H9 (cell line): ENCODE data around the gene PRKAG1. TPM values are rescaled to one million over a fixed set of nuclear protein-coding genes. Genes with fewer than 3 reads are reported as not detected.

Experiments used
- DNase-seq: peaks from one replicate; pipeline ENCODE4 v3.0.0-alpha.2; 2017
- H2AFZ ChIP-seq: one replicate; pipeline ENCODE4 v1.6.1; 2013; ENCODE audit warnings: mild to moderate bottlenecking, low read length, control low read depth, moderate library complexity
- H2AK5ac ChIP-seq: 2 replicates; pipeline ENCODE4 v1.6.1; 2013; ENCODE audit warnings: low read length, control low read depth, mixed read lengths; ENCODE audit not compliant: insufficient read length
- H2BK120ac ChIP-seq: one replicate; pipeline ENCODE4 v1.6.1; 2013; ENCODE audit warnings: low read depth, mild to moderate bottlenecking, low read length, control low read depth, inconsistent platforms; ENCODE audit not compliant: poor library complexity, severe bottlenecking
- H2BK12ac ChIP-seq: 2 replicates; pipeline ENCODE4 v1.6.1; 2013; ENCODE audit warnings: low read length, control low read depth, mixed read lengths, low read depth; ENCODE audit not compliant: insufficient read length
- H2BK15ac ChIP-seq: 2 replicates; pipeline ENCODE4 v1.6.1; 2013; ENCODE audit warnings: low read depth, low read length, control low read depth
- H2BK20ac ChIP-seq: one replicate; pipeline ENCODE4 v1.6.1; 2013; ENCODE audit warnings: low read depth, mild to moderate bottlenecking, low read length, control low read depth, inconsistent platforms; ENCODE audit not compliant: poor library complexity, severe bottlenecking
- H2BK5ac ChIP-seq: 2 replicates; pipeline ENCODE4 v1.6.1; 2013; ENCODE audit warnings: low read length, control low read depth, mixed read lengths; ENCODE audit not compliant: insufficient read length
- H3K14ac ChIP-seq: 2 replicates; pipeline ENCODE4 v1.6.1; 2013; ENCODE audit warnings: low read length, control low read depth; ENCODE audit not compliant: insufficient read depth
- H3K18ac ChIP-seq: 2 replicates; pipeline ENCODE4 v1.6.1; 2013; ENCODE audit warnings: low read depth, mild to moderate bottlenecking, mixed read lengths, low read length, control low read depth; ENCODE audit not compliant: insufficient read length
- H3K23ac ChIP-seq: 2 replicates; pipeline ENCODE4 v1.6.1; 2013; ENCODE audit warnings: low read length, control low read depth, mixed read lengths, low read depth; ENCODE audit not compliant: insufficient read length
- H3K23me2 ChIP-seq: 2 replicates; pipeline ENCODE4 v1.6.1; 2013; ENCODE audit warnings: low read depth, mild to moderate bottlenecking, mixed read lengths, low read length, control low read depth; ENCODE audit not compliant: insufficient read length, poor library complexity, severe bottlenecking
- H3K27ac ChIP-seq: 2 replicates; pipeline ENCODE4 v1.5.1; 2013; ENCODE audit warnings: low read length, control low read depth, mixed read lengths, low read depth; ENCODE audit not compliant: insufficient read length
- H3K27me3 ChIP-seq: 2 replicates; pipeline ENCODE4 v1.6.1; 2013; ENCODE audit warnings: low read length, control low read depth, inconsistent platforms; ENCODE audit not compliant: insufficient read depth
- H3K4ac ChIP-seq: 2 replicates; pipeline ENCODE4 v1.6.1; 2013; ENCODE audit warnings: low read depth, mild to moderate bottlenecking, control low read depth, inconsistent platforms, low read length, moderate library complexity
- H3K4me1 ChIP-seq: 2 replicates; pipeline ENCODE4 v1.6.1; 2013; ENCODE audit warnings: low read length, control low read depth, inconsistent platforms; ENCODE audit not compliant: insufficient read depth
- H3K4me2 ChIP-seq: 2 replicates; pipeline ENCODE4 v1.6.1; 2013; ENCODE audit warnings: low read length, control low read depth, mixed read lengths; ENCODE audit not compliant: insufficient read length, insufficient read depth
- H3K56ac ChIP-seq: 2 replicates; pipeline ENCODE4 v1.6.1; 2013; ENCODE audit warnings: low read depth, mild to moderate bottlenecking, mixed read lengths, low read length, control low read depth; ENCODE audit not compliant: insufficient read length
- H3K79me1 ChIP-seq: 2 replicates; pipeline ENCODE4 v1.6.1; 2013; ENCODE audit warnings: low read depth, mild to moderate bottlenecking, moderate library complexity, low read length, control low read depth, inconsistent platforms; ENCODE audit not compliant: insufficient read depth, poor library complexity, severe bottlenecking
- H3K79me2 ChIP-seq: 2 replicates; pipeline ENCODE4 v1.6.1; 2013; ENCODE audit warnings: low read length, control low read depth, inconsistent platforms; ENCODE audit not compliant: insufficient read depth
- H3K9ac ChIP-seq: 2 replicates; pipeline ENCODE4 v1.6.1; 2013; ENCODE audit warnings: low read length, control low read depth, mixed read lengths; ENCODE audit not compliant: insufficient read length; ENCODE audit errors: extremely low read depth
- H3K9me3 ChIP-seq: one replicate; pipeline ENCODE4 v1.6.1; 2013; ENCODE audit warnings: low read depth, low read length, inconsistent platforms; ENCODE audit not compliant: control insufficient read depth
- H3T11ph ChIP-seq: one replicate; pipeline ENCODE4 v1.6.1; 2013; ENCODE audit warnings: mild to moderate bottlenecking, low read length, control low read depth, inconsistent platforms
- H4K20me1 ChIP-seq: one replicate; pipeline ENCODE4 v1.6.1; 2013; ENCODE audit not compliant: control insufficient read depth, insufficient read length, insufficient read depth
- H4K5ac ChIP-seq: 2 replicates; pipeline ENCODE4 v1.6.1; 2013; ENCODE audit warnings: low read depth, mild to moderate bottlenecking, mixed read lengths, low read length, control low read depth; ENCODE audit not compliant: insufficient read length
- H4K8ac ChIP-seq: replicated peaks from 2 replicates; pipeline ENCODE4 v1.6.1; 2013; ENCODE audit warnings: low read length, control low read depth, mixed read lengths, low read depth; ENCODE audit not compliant: insufficient read length
- H4K91ac ChIP-seq: 2 replicates; pipeline ENCODE4 v1.6.1; 2013; ENCODE audit warnings: low read depth, mild to moderate bottlenecking, moderate library complexity, mixed read lengths, low read length, control low read depth; ENCODE audit not compliant: insufficient read length
- H3K27ac Mint-ChIP-seq, 3 experiments: 2 replicates in 2 of 3; 3 replicates in 1 of 3; pipeline ENCODE4 v1.8.0; 2020 to 2021; ENCODE audit warnings: mixed read lengths in 3 of 3, mild to moderate bottlenecking in 1 of 3, moderate library complexity in 1 of 3
- H3K27me3 Mint-ChIP-seq: 2 replicates; pipeline ENCODE4 v1.8.0; 2021; ENCODE audit warnings: low read depth, mild to moderate bottlenecking, moderate library complexity, mixed read lengths
- H3K36me3 Mint-ChIP-seq, 3 experiments: 2 replicates in 2 of 3; 3 replicates in 1 of 3; pipeline ENCODE4 v1.8.0; 2020 to 2021; ENCODE audit warnings: low read depth in 3 of 3, mixed read lengths in 3 of 3; ENCODE audit not compliant: insufficient read depth in 1 of 3
- H3K4me1 Mint-ChIP-seq, 2 experiments: 2 replicates each; pipeline ENCODE4 v1.8.0; 2020; ENCODE audit warnings: mixed read lengths in 2 of 2
- H3K4me3 Mint-ChIP-seq, 2 experiments: 2 replicates in 1 of 2; 3 replicates in 1 of 2; pipeline ENCODE4 v1.8.0; 2020 to 2021; ENCODE audit warnings: mild to moderate bottlenecking in 2 of 2, mixed read lengths in 2 of 2, moderate library complexity in 1 of 2
- H3K9me3 Mint-ChIP-seq, 2 experiments: 2 replicates in 1 of 2; 3 replicates in 1 of 2; pipeline ENCODE4 v1.8.0; 2020; ENCODE audit warnings: mild to moderate bottlenecking in 2 of 2, mixed read lengths in 2 of 2, moderate library complexity in 1 of 2
- CTCF ChIP-seq: fragments of 200-600 bp; sonication (generic); conservative IDR thresholded peaks from 3 replicates; pipeline ENCODE4 v1.8.0; 2021; ENCODE audit warnings: antibody characterized with exemption, mild to moderate bottlenecking
- WGBS: extraction: QIAGEN DNeasy Blood & Tissue Kit; methylation state at CpG from one replicate; pipeline ENCODE4 v1.1.7; 2013; ENCODE audit warnings: missing lambda C conversion rate, low lambda C conversion rate, mixed read lengths; ENCODE audit not compliant: insufficient read length; ENCODE audit errors: extremely low coverage; 5-methylcytosine and 5-hydroxymethylcytosine counted together
- total RNA-seq: library from RNA; stranded (reverse); gene quantifications from 2 replicates; pipeline ENCODE4 v1.2.1, GENCODE V29; 2021

PRKAG1 gene
- total RNA-seq, 1 experiment from 2014 or later, result 34.8 TPM

- WGBS, result no CpG with 5 or more reads among the region's 2 CpGs
- Histone ChIP-seq H2BK12ac (no peak overlapping the region), H3K56ac (no peak overlapping the region), H2BK120ac (no peak overlapping the region), H3T11ph (no peak overlapping the region), H3K18ac (no peak overlapping the region), H2BK5ac (no peak overlapping the region), H3K27me3 (peaks cover 49% of the 10 kb centered on the region), H4K8ac (no peak overlapping the region), H3K4me2 (no peak overlapping the region), H3K9ac (no peak overlapping the region), H3K4ac (no peak overlapping the region), H2BK20ac (no peak overlapping the region), H2AFZ (no peak overlapping the region), H3K23ac (no peak overlapping the region), H3K9me3 (no peaks in the 10 kb centered on the region), H2AK5ac (no peak overlapping the region), H3K79me2 (no peaks in the 10 kb centered on the region), H3K79me1 (no peaks in the 10 kb centered on the region), H2BK15ac (no peak overlapping the region), H3K27ac (no peak overlapping the region), H4K20me1 (no peaks in the 10 kb centered on the region), H4K5ac (no peak overlapping the region), H3K23me2 (peaks cover 4% of the 10 kb centered on the region), H3K14ac (no peak overlapping the region), H3K4me1 (no peaks in the 10 kb centered on the region), H4K91ac (no peak overlapping the region)
- Mint-ChIP-seq H3K4me1 (peaks cover 14 to 33% of the 10 kb centered on the region in 2 experiments), H3K9me3 (peaks cover 0 to 2% of the 10 kb centered on the region in 2 experiments; a peak in 3 of 5 replicates), H3K4me3 (no peak overlapping the region; a peak in 1 of 5 replicates), H3K27me3 (peaks cover 95% of the 10 kb centered on the region), H3K27ac (no peak overlapping the region), H3K36me3 (no peaks in the 10 kb centered on the region)
- no peak for TF ChIP-seq CTCF
- DNase-seq, result no peak
These were observed 32.7 kb downstream of the PRKAG1 start for GRCh38 chr12:48985901-48986300.
